Measurements from ENCODE around the gene FARS2. TPM values are rescaled to one million over a fixed set of nuclear protein-coding genes. Genes with fewer than 3 reads are reported as not detected.

The FARS2 gene
- total and polyA plus RNA-seq, 2 donors (not counting 3 experiments of a cell fraction or from before 2014, with no cell fraction given) = 20.2 to 20.5 TPM

- no peaks in the 10 kb centered on the region for H3K9me3 ChIP-seq (replicated peaks; ENCODE audit: control insufficient read depth, insufficient read depth, low read length)
- FAIRE-seq (no peak), DNase-seq (ENCODE audit: low read depth, low spot score) (no peak)
- no peak overlapping the region for H2AFZ ChIP-seq (ENCODE audit: low read depth, low read length)
- peaks cover 14% of the 10 kb centered on the region for H3K79me2 ChIP-seq (ENCODE audit: control insufficient read depth, insufficient read depth, low read length)
- H3K9ac ChIP-seq (replicated peaks; ENCODE audit: extremely low read depth, insufficient read depth, low read length) = no peak overlapping the region
- TF ChIP-seq FOS (IDR thresholded peaks at IDR 0.05; ENCODE audit: borderline replicate concordance, insufficient read depth, low read length) (no peak), GATA2 (IDR thresholded peaks at IDR 0.05; ENCODE audit: insufficient read depth, insufficient read length, low read depth, low read length) (no peak), POLR2A (IDR thresholded peaks at IDR 0.05; ENCODE audit: low read depth, low read length) (no peak), CTCF (IDR thresholded peaks at IDR 0.05; ENCODE audit: extremely low read depth in 1 of 2, insufficient read depth in 1 of 2, low read depth in 1 of 2, low read length in 2 of 2) (no peak), JUN (IDR thresholded peaks at IDR 0.05; ENCODE audit: borderline replicate concordance, insufficient read depth, insufficient read length, low read depth) (no peak), MYC (IDR thresholded peaks at IDR 0.05; ENCODE audit: low read depth, low read length) (no peak)
- H3K27me3 ChIP-seq (ENCODE audit: control insufficient read depth in 2 of 2, insufficient read depth in 2 of 2, low read length in 2 of 2) = no peaks in the 10 kb centered on the region
- H3K36me3 ChIP-seq (ENCODE audit: control insufficient read depth in 2 of 2, extremely low read depth in 1 of 2, insufficient read depth in 2 of 2, low read length in 2 of 2) = no peaks in the 10 kb centered on the region
- BruUV-seq (replicated peaks) = no TSS peak
- CTCF ChIA-PET = interaction anchor here (0.7 to 1.3 kb wide), 3 partner anchors 10 to 103 kb away, joined by 3 read pairs; no protein-coding TSS in a partner anchor
- dilution Hi-C loops (cut with MboI; ENCODE audit: extremely low pct_ligation_motif_present, low sequenced_read_pairs) (no loop called here), intact Hi-C loops (cut with micrococcal nuclease) (no loop called here)
- no peak overlapping the region for H3K4me2 ChIP-seq (ENCODE audit: insufficient read depth, low read length)
- H3K27ac ChIP-seq (ENCODE audit: insufficient read depth, low read depth, low read length) = no peak overlapping the region
- no peaks in the 10 kb centered on the region for H4K20me1 ChIP-seq (replicated peaks; ENCODE audit: control insufficient read depth, extremely low read depth, insufficient read depth, low read length)
- no peaks in the 10 kb centered on the region for H3K4me1 ChIP-seq (ENCODE audit: control insufficient read depth, extremely low read depth, insufficient read depth, low read length)
- no peak overlapping the region for H3K4me3 ChIP-seq (replicated peaks in 1 of 3; ENCODE audit: insufficient read depth in 1 of 3, low read depth in 1 of 3, low read length in 3 of 3)
- no peaks in the 10 kb centered on the region for H3K9me1 ChIP-seq (replicated peaks; ENCODE audit: control insufficient read depth, extremely low read depth, insufficient read depth, low read length)
- POLR2A ChIA-PET = no interaction called here
These were observed 14.1 kb upstream of the FARS2 start for GRCh38 chr6:5247201-5247600.
